ENCODE results near the gene ANGPTL2.

ANGPTL2 gene

GRCh38 chr9:127078336-127078735 is 44.1 kb downstream of the ANGPTL2 start:
- Histone ChIP-seq H3K4me1 (ENCODE audit: insufficient read depth, low read length, severe bottlenecking) (no peaks in the 10 kb centered on the region), H3K9ac (ENCODE audit: low read length) (no peak overlapping the region), H3K9me3 (ENCODE audit: low read length) (no peaks in the 10 kb centered on the region), H4K20me1 (ENCODE audit: insufficient read depth, low read length) (no peaks in the 10 kb centered on the region), H3K36me3 (ENCODE audit: insufficient read depth, low read length) (no peaks in the 10 kb centered on the region), H3K4me3 (ENCODE audit: low read depth, low read length, poor library complexity, severe bottlenecking) (no peak overlapping the region), H3K27me3 (ENCODE audit: insufficient read depth, low read length) (no peaks in the 10 kb centered on the region), H3F3A (ENCODE audit: insufficient read depth, low read length) (no peaks in the 10 kb centered on the region), H3K27ac (ENCODE audit: low read depth, low read length, poor library complexity, severe bottlenecking) (no peak overlapping the region), H3K79me2 (ENCODE audit: insufficient read depth, low read length) (no peaks in the 10 kb centered on the region), H3K9me2 (ENCODE audit: low read depth, low read length) (no peaks in the 10 kb centered on the region), H2AFZ (ENCODE audit: low read length) (no peak overlapping the region), H3K4me2 (ENCODE audit: low read length) (no peak overlapping the region)
- no peak for TF ChIP-seq EZH2 (IDR thresholded peaks at IDR 0.05; ENCODE audit: borderline replicate concordance, low read length)
- TF ChIP-seq CTCF (IDR thresholded peaks at IDR 0.05; ENCODE audit: low read length) = no peak

- no peak for TF ChIP-seq CTCF (IDR thresholded peaks at IDR 0.05; ENCODE audit: low read length)
- TF ChIP-seq EZH2 (IDR thresholded peaks at IDR 0.05; ENCODE audit: borderline replicate concordance, low read length) = no peak
- H3K36me3 ChIP-seq (ENCODE audit: insufficient read depth, low read length) = no peaks in the 10 kb centered on the region
- H3K9me2 ChIP-seq (ENCODE audit: low read depth, low read length) = no peaks in the 10 kb centered on the region
- no peak overlapping the region for H3K4me3 ChIP-seq (ENCODE audit: low read depth, low read length, poor library complexity, severe bottlenecking)
- no peaks in the 10 kb centered on the region for H3K79me2 ChIP-seq (ENCODE audit: insufficient read depth, low read length)
- no peak overlapping the region for H3K4me2 ChIP-seq (ENCODE audit: low read length)
- H2AFZ ChIP-seq (ENCODE audit: low read length) = no peak overlapping the region
- no peak overlapping the region for H3K9ac ChIP-seq (ENCODE audit: low read length)
- no peaks in the 10 kb centered on the region for H3F3A ChIP-seq (ENCODE audit: insufficient read depth, low read length)
- no peaks in the 10 kb centered on the region for H4K20me1 ChIP-seq (ENCODE audit: insufficient read depth, low read length)
- no peak overlapping the region for H3K27ac ChIP-seq (ENCODE audit: low read depth, low read length, poor library complexity, severe bottlenecking)
- H3K27me3 ChIP-seq (ENCODE audit: insufficient read depth, low read length) = no peaks in the 10 kb centered on the region
- no peaks in the 10 kb centered on the region for H3K9me3 ChIP-seq (ENCODE audit: low read length)
- H3K4me1 ChIP-seq (ENCODE audit: insufficient read depth, low read length, severe bottlenecking) = no peaks in the 10 kb centered on the region
Measured at GRCh38 chr9:127077644-127077946, 44.8 kb downstream of the ANGPTL2 start.

- no peaks in the 10 kb centered on the region for H3F3A ChIP-seq (ENCODE audit: insufficient read depth, low read length)
- H3K4me2 ChIP-seq (ENCODE audit: low read length) = no peak overlapping the region
- H3K4me3 ChIP-seq (ENCODE audit: low read depth, low read length, poor library complexity, severe bottlenecking) = no peak overlapping the region
- H3K9me2 ChIP-seq (ENCODE audit: low read depth, low read length) = no peaks in the 10 kb centered on the region
- no peaks in the 10 kb centered on the region for H3K4me1 ChIP-seq (ENCODE audit: insufficient read depth, low read length, severe bottlenecking)
- H2AFZ ChIP-seq (ENCODE audit: low read length) = no peak overlapping the region
- H4K20me1 ChIP-seq (ENCODE audit: insufficient read depth, low read length) = no peaks in the 10 kb centered on the region
- H3K27me3 ChIP-seq (ENCODE audit: insufficient read depth, low read length) = no peaks in the 10 kb centered on the region
- no peak overlapping the region for H3K27ac ChIP-seq (ENCODE audit: low read depth, low read length, poor library complexity, severe bottlenecking)
- H3K9me3 ChIP-seq (ENCODE audit: low read length) = no peaks in the 10 kb centered on the region
- no peak overlapping the region for H3K9ac ChIP-seq (ENCODE audit: low read length)
- H3K79me2 ChIP-seq (ENCODE audit: insufficient read depth, low read length) = no peaks in the 10 kb centered on the region
- no peaks in the 10 kb centered on the region for H3K36me3 ChIP-seq (ENCODE audit: insufficient read depth, low read length)
- TF ChIP-seq EZH2 (IDR thresholded peaks at IDR 0.05; ENCODE audit: borderline replicate concordance, low read length) (no peak), CTCF (IDR thresholded peaks at IDR 0.05; ENCODE audit: low read length) (no peak)
Measured at GRCh38 chr9:127076860-127077643, 45.4 kb downstream of the ANGPTL2 start.
